Measurements from ENCODE around the gene CNR2.

- TF ChIP-seq, protein P1, sequence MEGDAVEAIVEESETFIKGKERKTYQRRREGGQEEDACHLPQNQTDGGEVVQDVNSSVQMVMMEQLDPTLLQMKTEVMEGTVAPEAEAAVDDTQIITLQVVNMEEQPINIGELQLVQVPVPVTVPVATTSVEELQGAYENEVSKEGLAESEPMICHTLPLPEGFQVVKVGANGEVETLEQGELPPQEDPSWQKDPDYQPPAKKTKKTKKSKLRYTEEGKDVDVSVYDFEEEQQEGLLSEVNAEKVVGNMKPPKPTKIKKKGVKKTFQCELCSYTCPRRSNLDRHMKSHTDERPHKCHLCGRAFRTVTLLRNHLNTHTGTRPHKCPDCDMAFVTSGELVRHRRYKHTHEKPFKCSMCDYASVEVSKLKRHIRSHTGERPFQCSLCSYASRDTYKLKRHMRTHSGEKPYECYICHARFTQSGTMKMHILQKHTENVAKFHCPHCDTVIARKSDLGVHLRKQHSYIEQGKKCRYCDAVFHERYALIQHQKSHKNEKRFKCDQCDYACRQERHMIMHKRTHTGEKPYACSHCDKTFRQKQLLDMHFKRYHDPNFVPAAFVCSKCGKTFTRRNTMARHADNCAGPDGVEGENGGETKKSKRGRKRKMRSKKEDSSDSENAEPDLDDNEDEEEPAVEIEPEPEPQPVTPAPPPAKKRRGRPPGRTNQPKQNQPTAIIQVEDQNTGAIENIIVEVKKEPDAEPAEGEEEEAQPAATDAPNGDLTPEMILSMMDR (IDR thresholded peaks at IDR 0.05) = no peak
- no peak for TF ChIP-seq POLR2A (IDR thresholded peaks at IDR 0.05)
- no peak for TF ChIP-seq POLR2AphosphoS5 (IDR thresholded peaks at IDR 0.05)
- peak in 1 of 4 donors; percentile 14 for TF ChIP-seq EP300 (IDR thresholded peaks at IDR 0.05)
These were observed 17.8 kb upstream of the CNR2 start for GRCh38 chr1:23930861-23931490.
